HG03460 (cell line): ENCODE data around the gene EFNB1.

ENCODE experiments used
- ATAC-seq: cut with Tn5 transposase; IDR thresholded peaks from one replicate; pipeline ENCODE4 v1.9.1; 2021; ENCODE audit not compliant: unreplicated experiment

EFNB1 gene

GRCh38 chrX:68827256-68827655 is 1.6 kb upstream of the EFNB1 start:
- no peak for ATAC-seq

- ATAC-seq, result peak; percentile 38
Measured at GRCh38 chrX:68827848-68828624, 785 bp upstream of the EFNB1 start.

- ATAC-seq, result no peak
Measured at GRCh38 chrX:68829582-68830418, 979 bp downstream of the EFNB1 start.

- ATAC-seq, result no peak
Measured at GRCh38 chrX:68830419-68831404, 1.9 kb downstream of the EFNB1 start.

GRCh38 chrX:68831405-68832100 is 2.7 kb downstream of the EFNB1 start:
- ATAC-seq, result no peak

GRCh38 chrX:68832101-68832416 is 3.2 kb downstream of the EFNB1 start:
- ATAC-seq, result no peak

GRCh38 chrX:68832516-68833447 is 4.0 kb downstream of the EFNB1 start:
- ATAC-seq, result no peak

- ATAC-seq, result no peak
Measured at GRCh38 chrX:68833448-68833805, 4.6 kb downstream of the EFNB1 start.

- ATAC-seq, result no peak
Measured at GRCh38 chrX:68833855-68834331, 5.1 kb downstream of the EFNB1 start.

- no peak for ATAC-seq
Measured at GRCh38 chrX:68834371-68835103, 5.7 kb downstream of the EFNB1 start.

- ATAC-seq, result no peak
Measured at GRCh38 chrX:68835104-68835442, 6.3 kb downstream of the EFNB1 start.

GRCh38 chrX:68835468-68835867 is 6.6 kb downstream of the EFNB1 start:
- ATAC-seq, result no peak

GRCh38 chrX:68837119-68837518 is 8.3 kb downstream of the EFNB1 start:
- no peak for ATAC-seq

GRCh38 chrX:68838571-68838910 is 9.7 kb downstream of the EFNB1 start:
- ATAC-seq, result no peak

- no peak for ATAC-seq
Measured at GRCh38 chrX:68839771-68840170, 10.9 kb downstream of the EFNB1 start.

- no peak for ATAC-seq
Measured at GRCh38 chrX:68840256-68840655, 11.4 kb downstream of the EFNB1 start.

- no peak for ATAC-seq
Measured at GRCh38 chrX:68841251-68842049, 12.6 kb downstream of the EFNB1 start.

GRCh38 chrX:68842351-68842750 is 13.5 kb downstream of the EFNB1 start:
- no peak for ATAC-seq
